NCI-H2196 treated with DMSO at 0.1 percent for 48 hours (cell line): ENCODE data around the gene MAIP1.
A peak's percentile ranks its signal among the peaks of the same experiment; 100 is the strongest.

Source experiments
- DNase-seq: peaks from one replicate; lab custom pipeline; 2025; ENCODE audit not compliant: unreplicated experiment; lab: John Stamatoyannopoulos, UW

The MAIP1 gene

GRCh38 chr2:199946836-199947235 is 8.5 kb upstream of the MAIP1 start:
- DNase-seq = no peak

- DNase-seq = no peak
These were observed 5.0 kb upstream of the MAIP1 start for GRCh38 chr2:199950396-199950795.

- no peak for DNase-seq
These were observed 4.4 kb upstream of the MAIP1 start for GRCh38 chr2:199951023-199951422.

GRCh38 chr2:199955007-199955338 is 409 bp upstream of the MAIP1 start:
- no peak for DNase-seq

- no peak for DNase-seq
These were observed 639 bp downstream of the MAIP1 start for GRCh38 chr2:199956062-199956380.

GRCh38 chr2:199958014-199958413 is 2.6 kb downstream of the MAIP1 start:
- no peak for DNase-seq

GRCh38 chr2:199962203-199962602 is 6.8 kb downstream of the MAIP1 start:
- no peak for DNase-seq

GRCh38 chr2:199966405-199966804 is 11.0 kb downstream of the MAIP1 start:
- DNase-seq = no peak

- no peak for DNase-seq
These were observed 11.6 kb downstream of the MAIP1 start for GRCh38 chr2:199966976-199967375.

GRCh38 chr2:199968126-199968525 is 12.7 kb downstream of the MAIP1 start:
- no peak for DNase-seq

GRCh38 chr2:199972088-199972626 is 16.8 kb downstream of the MAIP1 start:
- DNase-seq = no peak

- peak; percentile 12 for DNase-seq
These were observed 18.3 kb downstream of the MAIP1 start for GRCh38 chr2:199973703-199974102.

GRCh38 chr2:199975273-199975895 is 20.0 kb downstream of the MAIP1 start:
- no peak for DNase-seq

- no peak for DNase-seq
These were observed 22.6 kb downstream of the MAIP1 start for GRCh38 chr2:199977984-199978415.

GRCh38 chr2:199979398-199979797 is 24.0 kb downstream of the MAIP1 start:
- no peak for DNase-seq

GRCh38 chr2:199979832-199980628 is 24.6 kb downstream of the MAIP1 start:
- no peak for DNase-seq

GRCh38 chr2:199982126-199982843 is 26.9 kb downstream of the MAIP1 start:
- no peak for DNase-seq

GRCh38 chr2:199983534-199983933 is 28.2 kb downstream of the MAIP1 start:
- DNase-seq = no peak

GRCh38 chr2:199984159-199984558 is 28.8 kb downstream of the MAIP1 start:
- DNase-seq = no peak

- DNase-seq = no peak
These were observed 29.4 kb downstream of the MAIP1 start for GRCh38 chr2:199984755-199985154.

GRCh38 chr2:199985625-199986207 is 30.3 kb downstream of the MAIP1 start:
- peak; percentile 18 for DNase-seq

GRCh38 chr2:199987586-199987985 is 32.2 kb downstream of the MAIP1 start:
- no peak for DNase-seq
